Measurements from ENCODE around the gene BCAN.
"Not testable (repeated sequence)": the region's sequence is repeated elsewhere in the genome, so short reads cannot be mapped to it uniquely, and the experiment has no call there.

The BCAN gene

DNA sequence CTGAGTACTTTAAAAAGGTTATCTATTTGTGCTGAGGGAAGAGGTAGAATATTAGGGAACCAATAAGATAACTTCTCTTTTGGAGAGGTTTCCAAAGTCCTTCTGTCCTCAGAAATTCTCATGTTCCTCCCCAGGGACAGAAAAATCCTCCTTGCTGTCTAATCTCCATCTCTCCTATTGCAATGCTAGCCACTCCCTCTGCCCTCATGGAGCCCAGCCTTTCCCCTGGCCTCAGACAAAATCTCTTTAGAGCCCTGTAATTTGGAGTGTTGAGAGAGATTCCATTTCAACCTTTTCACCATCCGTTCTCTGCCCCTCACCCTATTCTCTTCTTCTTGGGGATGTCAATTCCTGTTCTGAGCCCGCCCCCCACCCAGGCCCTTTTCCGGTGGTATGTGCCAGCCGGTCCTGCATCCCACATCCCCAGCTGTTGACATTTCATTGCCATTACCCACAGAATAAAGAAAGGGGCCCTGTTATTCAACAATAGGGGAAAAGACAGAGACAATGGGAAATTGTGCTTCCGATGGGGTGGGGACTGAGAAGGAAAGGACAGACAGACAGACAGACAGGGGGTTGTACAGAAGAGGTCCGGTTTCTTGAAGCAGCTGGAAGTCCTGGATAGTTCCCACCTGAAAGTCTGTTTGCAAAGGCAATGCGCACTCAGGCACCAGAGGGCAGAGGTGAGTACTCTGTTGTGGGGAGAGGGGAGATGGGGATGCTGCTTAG is 22.9 kb upstream of the BCAN start, which contains the start of gene HAPLN2:
Gene HAPLN2 (plus strand): TSS at position 563 of the 729 bp plus-strand sequence. CDS start 4,076 bp downstream, outside the sequence.
- peak; percentile 73 to 83 for DNase-seq

GRCh38 chr1:156619582-156619955 is 22.3 kb upstream of the BCAN start:
- no peak for DNase-seq

GRCh38 chr1:156622581-156623297 is 19.2 kb upstream of the BCAN start:
- DNase-seq, result no peak

DNA sequence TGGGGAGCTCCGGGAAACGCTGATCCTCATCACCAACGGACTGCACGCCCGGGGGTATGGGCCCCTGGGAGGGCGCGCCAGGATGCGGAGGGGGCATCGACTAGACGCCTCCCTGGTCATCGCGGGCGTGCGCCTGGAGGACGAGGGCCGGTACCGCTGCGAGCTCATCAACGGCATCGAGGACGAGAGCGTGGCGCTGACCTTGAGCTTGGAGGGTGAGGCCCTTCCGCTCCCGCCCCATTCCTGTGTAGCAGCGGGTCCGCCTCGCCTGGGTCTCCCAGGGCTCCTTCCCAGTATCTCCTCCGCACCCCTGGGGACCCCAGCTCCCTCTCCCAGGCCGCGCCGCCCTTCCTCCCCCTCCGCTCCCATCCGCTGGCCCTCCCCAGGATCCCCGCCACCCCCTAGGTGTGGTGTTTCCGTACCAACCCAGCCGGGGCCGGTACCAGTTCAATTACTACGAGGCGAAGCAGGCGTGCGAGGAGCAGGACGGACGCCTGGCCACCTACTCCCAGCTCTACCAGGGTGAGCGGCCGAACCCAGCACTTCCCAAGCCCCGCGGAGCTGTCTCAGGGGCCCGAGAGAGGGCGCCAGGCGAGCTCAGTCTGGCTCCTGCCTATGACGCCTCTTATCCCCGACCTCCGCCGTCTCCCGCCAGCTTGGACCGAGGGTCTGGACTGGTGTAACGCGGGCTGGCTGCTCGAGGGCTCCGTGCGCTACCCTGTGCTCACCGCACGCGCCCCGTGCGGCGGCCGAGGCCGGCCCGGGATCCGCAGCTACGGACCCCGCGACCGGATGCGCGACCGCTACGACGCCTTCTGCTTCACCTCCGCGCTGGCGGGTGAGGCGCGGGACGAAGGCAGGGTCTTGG is 17.7 kb upstream of the BCAN start:
- DNase-seq, result peak; percentile 78 to 92

GRCh38 chr1:156624814-156625435 is 17.0 kb upstream of the BCAN start:
- DNase-seq, result no peak

DNA sequence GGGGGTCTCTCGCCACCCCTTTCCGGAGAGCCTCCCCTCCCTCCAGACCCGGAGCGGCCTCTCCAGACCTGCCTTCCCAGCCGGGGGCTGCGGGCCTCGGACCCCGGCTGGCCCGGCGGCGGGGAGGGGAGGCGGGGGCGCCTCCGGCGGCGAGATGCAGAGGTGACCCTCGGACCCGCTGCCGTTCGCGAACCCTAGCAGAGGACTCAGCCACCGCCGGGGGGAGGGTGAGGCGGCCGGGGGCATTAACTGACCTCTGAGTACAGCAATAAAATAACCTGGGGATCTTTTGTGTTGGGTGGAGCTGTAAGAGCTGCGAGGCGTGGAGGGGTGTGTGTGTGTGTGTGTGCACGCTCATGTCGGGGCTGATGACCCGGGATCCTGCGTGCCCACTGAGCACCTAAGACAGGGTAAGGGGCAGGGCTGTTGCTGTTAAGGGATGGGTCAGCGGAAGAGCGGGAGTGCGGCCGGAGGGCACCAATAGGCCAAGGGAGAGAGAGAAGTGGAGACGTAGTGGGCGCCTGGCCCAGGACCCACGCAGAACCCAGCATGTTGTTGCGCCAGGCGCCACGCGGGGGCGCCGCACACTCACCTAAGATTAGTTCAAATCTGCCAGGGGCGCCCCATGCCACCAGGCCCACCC is 16.4 kb upstream of the BCAN start:
- DNase-seq, result peak; percentile 48 to 61

GRCh38 chr1:156626079-156626438 is 15.9 kb upstream of the BCAN start:
- no peak for DNase-seq

GRCh38 chr1:156627313-156627880 is 14.5 kb upstream of the BCAN start:
- DNase-seq, result peak; percentile 66 to 82

- no peak for DNase-seq
Measured at GRCh38 chr1:156629823-156630449, 12.0 kb upstream of the BCAN start.

DNA sequence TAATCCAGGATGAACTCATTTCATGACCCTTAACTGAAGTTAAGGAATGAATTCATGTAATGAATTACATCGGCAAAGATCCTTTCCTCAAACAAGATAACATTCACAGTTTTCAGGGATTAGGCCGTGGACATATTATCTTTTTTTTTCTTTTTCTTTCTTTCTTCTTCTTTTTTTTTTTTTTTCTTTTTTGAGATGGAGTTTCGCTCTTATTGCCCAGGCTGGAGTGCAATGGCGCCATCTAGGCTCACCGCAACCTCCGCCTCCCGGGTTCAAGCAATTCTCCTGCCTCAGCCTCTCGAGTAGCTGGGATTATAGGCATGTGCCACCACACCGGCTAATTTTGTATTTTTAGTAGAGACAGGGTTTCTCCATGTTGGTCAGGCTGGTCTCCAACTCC is 10.8 kb upstream of the BCAN start:
- DNase-seq, result not testable (repeated sequence)

DNA sequence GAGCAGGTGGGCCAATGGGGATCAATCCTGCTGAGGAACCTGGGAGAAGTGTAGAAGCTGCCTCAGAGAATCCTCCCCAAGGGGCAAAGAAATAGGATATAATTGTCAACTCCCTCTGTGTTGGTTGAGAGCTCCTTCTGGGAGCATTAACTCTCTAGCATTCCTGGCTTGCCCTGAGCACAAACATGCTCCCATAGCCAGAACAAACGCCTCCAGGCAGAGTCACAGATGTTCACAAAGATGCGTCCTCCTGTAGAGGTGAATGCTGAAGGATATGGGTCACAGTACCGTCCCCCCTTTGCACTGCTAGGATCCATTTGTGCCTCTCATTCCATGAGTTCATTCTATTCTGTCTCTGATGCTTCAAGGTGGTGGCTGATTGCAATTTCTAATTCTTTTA is 9.6 kb upstream of the BCAN start:
- no peak for DNase-seq

GRCh38 chr1:156638189-156638985 is 3.5 kb upstream of the BCAN start:
- DNase-seq, result no peak

- DNase-seq, result no peak
Measured at GRCh38 chr1:156639601-156640101, 2.3 kb upstream of the BCAN start.

DNA sequence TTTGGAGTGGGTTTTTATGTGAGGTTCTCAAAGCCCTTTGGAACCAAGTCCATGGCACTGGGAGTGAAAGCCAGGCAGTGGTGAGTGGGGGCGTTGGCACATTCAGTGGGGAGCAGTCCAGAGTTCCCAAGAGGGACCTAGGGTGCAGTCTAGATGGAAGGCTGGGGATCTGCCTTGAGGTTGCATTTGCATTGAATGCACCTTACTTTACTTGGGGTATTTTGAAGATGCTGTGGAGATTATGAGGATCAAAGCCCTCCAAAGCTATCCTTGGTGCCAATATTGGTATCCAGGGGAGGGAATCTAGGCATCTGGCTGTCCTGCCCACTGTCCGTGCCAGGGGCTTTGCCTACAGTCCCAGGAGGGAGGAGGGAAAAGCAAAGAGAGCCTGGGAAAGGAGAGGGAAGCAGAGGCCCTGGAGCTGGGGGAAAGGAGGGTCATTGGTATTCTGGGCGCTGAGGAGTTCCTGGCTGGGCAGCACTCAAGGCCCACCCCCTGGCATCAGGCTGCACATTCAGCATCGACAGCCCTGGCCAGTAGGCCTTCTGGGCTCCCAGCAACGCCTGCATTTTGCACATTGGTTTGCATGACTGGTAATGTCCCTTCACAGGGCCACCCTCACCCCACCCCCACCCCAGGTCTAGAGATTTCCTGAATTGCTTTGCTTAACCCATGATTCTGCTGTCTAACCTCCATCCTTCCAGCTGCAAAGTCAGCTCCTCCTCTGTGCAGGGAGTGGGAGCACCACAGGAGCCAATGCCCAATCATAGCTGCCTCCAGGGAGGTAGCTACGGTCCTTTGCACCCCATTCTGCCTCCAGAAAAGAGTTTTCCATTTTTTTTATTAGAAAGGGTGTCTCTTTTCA is 843 bp upstream of the BCAN start:
- DNase-seq, result no peak

GRCh38 chr1:156642265-156643048 is 540 bp downstream of the BCAN start:
- DNase-seq, result no peak

DNA sequence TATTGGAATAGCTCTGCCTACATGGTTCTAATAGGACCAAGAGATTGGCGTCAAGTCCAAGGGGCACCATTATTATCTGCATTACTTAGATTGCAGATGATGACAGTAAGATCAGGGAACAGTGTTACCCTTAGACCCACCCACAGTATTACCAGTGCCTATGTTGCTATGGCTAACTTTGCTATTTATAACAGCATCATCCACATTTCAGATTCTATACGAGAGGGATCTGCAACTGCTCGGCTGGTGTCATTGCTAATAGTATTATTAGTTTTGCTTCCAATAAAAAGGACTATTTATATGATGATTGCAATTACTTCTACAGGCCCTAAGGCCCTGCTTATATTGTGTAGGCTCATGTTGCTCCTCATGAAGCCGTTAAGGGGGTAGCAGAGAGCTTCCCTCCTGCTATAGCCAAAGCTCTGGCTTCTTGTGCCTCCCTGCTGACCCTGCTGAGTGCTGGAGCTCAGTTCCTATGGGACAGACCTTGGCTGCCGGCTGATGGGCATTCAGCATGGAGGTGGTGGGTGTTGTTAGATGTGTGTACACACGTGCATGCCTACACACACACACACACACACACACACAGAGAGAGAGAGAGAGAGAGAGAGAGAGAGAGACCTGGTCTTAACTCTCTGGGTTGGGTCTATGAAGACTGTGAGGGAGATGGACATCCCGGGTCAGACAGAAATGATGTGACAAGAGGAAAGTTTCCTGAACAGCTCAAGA is 1.3 kb downstream of the BCAN start:
- no peak for DNase-seq

- no peak for DNase-seq
Measured at GRCh38 chr1:156643778-156644092, 1.8 kb downstream of the BCAN start.

DNA sequence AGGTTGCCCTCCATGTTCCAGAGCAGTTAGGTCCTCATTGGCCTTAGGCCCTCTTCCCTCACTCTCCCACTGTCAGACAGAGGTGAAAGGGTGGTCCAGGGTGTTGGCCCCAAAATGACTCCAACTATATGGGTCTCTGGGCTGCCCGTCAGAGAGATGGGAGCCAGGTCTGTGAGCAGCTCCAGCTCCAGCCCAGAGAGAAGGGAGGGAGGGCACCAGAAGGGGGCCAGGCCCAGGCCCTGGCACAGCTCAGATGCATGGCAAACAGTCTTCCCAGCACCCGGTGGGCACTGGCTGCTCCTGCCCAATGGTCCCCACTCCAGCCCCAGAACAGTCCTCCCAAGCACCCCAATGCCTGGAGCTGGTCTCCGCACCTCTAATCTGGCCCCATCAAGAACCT is 2.2 kb downstream of the BCAN start:
- DNase-seq, result no peak
